Pancreas (tissue), 10 donors: ENCODE data around the gene GANC. TPM values are rescaled to one million over a fixed set of nuclear protein-coding genes. Genes with fewer than 3 reads are reported as not detected.

ENCODE experiments used
- ATAC-seq, 4 donors: fragments of 200-7000 bp; cut with Tn5 transposase; one replicate each; pipeline versions ENCODE4 v1.8.0 to v1.9.1; 2020; ENCODE audit warnings: mild to moderate bottlenecking in 4 of 4, moderate library complexity in 4 of 4
- DNase-seq, 6 donors: peaks; one replicate each; pipeline ENCODE4 v3.0.0-alpha.2; 2020
- FAIRE-seq: peaks from 2 replicates; lab custom pipeline; 2012; peaks lifted over from hg19 to GRCh38; lab: Jason Lieb, UNC
- H3K27ac ChIP-seq, 4 donors: fragments of 200-600 bp; sonication (generic); 1 replicate in 3 of 4; 2 replicates in 1 of 4; pipeline versions ENCODE4 v1.5.0 to v1.8.0; 2020
- H3K27me3 ChIP-seq, 4 donors: fragments of 200-600 bp; one replicate each; pipeline ENCODE4 v1.8.0; 2021
- H3K36me3 ChIP-seq, 3 donors: fragments of 200-600 bp; sonication (generic) in 1 of 3; one replicate each; pipeline versions ENCODE4 v1.5.0 to v1.8.0; 2020 to 2021
- H3K4me1 ChIP-seq, 3 donors: fragments of 200-600 bp; one replicate each; pipeline ENCODE4 v1.8.0; 2021
- H3K4me3 ChIP-seq, 4 donors: fragments of 200-600 bp; sonication (generic) in 2 of 4; one replicate each; pipeline versions ENCODE4 v1.5.0 to v1.8.0; 2020 to 2021
- H3K9me3 ChIP-seq, 4 donors: fragments of 200-600 bp; one replicate each; pipeline ENCODE4 v1.8.0; 2021
- WGBS, 2 donors: extraction: QIAGEN DNeasy Blood & Tissue Kit; methylation state at CpG; one replicate each; pipeline ENCODE4 v1.1.7; 2013; 5-methylcytosine and 5-hydroxymethylcytosine counted together
- intact Hi-C, 3 donors: fragments of 100-400 bp; cut with DNase I; formaldehyde crosslinking; loops; one replicate each; pipeline versions ENCODE4 v1.11.1 to v1.14.2; 2022
- polyA plus RNA-seq, 2 donors: library from polyadenylated mRNA; stranded (reverse); fragments of 200-250 nt; gene quantifications; one replicate each; pipeline ENCODE4 v1.2.3, GENCODE V29; 2013
- total RNA-seq, 6 donors: library from RNA; stranded (reverse); fragmentation: NEBNext Ultra II Directional in 4 of 6; extraction: Animal tissue kit (Norgen Biotek cat#: 25700) in 4 of 6; gene quantifications; one replicate each; pipeline versions ENCODE4 v1.2.1 to v1.2.4, GENCODE V29; 2021 to 2023
- TF ChIP-seq, protein P1 (sequence below), 4 donors: fragments of 200-600 bp; sonication (generic) in 3 of 4; IDR thresholded peaks; one replicate each; pipeline versions ENCODE4 v1.5.0 to v1.8.0; 2021; ENCODE audit warnings: antibody characterized with exemption in 4 of 4
- donor health status: healthy with polysubstance abuse.
- donor health status: DM: no; HTN: no; CAD: no; lungs with moderate emphysema.
- donor health status: DM: no; HTN: no; CAD: no.
- donor health status: control.
- donor health status: control.
- donor health status: Bipolar disorder and iron deficiency.
- donor health status: DM: yes; HTN: yes; CAD: no.
- donor health status: DM: no; HTN: no; CAD: no.
- donor health status: DM: no; HTN: no; CAD: no.
- donor health status: DM: yes; HTN: yes; CAD: no.

GANC gene
- total and polyA plus RNA-seq, 8 donors: 6.9 to 21.1 (median 10.1) TPM

DNA sequence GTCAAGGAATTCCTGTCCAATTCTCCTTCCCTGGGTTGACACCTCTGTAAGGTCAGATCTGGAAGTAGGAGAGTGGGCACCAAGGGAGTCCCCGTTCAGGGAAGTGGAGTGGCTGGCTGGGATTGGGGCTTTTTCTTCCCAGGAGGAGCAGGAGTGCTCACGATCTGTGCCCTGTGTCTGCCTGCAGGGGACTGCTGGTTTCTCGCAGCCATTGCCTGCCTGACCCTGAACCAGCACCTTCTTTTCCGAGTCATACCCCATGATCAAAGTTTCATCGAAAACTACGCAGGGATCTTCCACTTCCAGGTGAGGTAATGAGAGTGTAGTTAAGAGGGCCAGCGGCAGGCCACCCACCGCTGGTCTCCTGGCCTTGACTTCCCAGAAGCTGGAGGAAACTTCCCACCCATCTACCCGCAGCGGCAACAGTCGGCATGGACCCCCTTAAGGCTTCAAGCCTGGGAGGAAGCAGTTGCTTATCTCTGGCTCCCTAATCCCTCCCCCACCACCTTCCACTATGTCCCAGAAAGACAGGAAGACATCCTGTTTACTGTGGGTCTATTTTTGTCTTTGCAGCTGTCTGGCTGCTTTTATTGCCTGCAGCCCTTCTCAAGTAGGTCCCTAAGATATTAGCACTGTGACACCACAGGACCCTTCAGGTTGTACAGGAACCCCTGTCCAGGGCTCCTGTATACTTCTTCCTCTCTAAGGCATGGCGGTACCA lies 113.1 kb downstream of the GANC start:
- H3K4me3 ChIP-seq: no peak overlapping the region
- no peaks in the 10 kb centered on the region for H3K4me1 ChIP-seq
- TF ChIP-seq, protein P1, sequence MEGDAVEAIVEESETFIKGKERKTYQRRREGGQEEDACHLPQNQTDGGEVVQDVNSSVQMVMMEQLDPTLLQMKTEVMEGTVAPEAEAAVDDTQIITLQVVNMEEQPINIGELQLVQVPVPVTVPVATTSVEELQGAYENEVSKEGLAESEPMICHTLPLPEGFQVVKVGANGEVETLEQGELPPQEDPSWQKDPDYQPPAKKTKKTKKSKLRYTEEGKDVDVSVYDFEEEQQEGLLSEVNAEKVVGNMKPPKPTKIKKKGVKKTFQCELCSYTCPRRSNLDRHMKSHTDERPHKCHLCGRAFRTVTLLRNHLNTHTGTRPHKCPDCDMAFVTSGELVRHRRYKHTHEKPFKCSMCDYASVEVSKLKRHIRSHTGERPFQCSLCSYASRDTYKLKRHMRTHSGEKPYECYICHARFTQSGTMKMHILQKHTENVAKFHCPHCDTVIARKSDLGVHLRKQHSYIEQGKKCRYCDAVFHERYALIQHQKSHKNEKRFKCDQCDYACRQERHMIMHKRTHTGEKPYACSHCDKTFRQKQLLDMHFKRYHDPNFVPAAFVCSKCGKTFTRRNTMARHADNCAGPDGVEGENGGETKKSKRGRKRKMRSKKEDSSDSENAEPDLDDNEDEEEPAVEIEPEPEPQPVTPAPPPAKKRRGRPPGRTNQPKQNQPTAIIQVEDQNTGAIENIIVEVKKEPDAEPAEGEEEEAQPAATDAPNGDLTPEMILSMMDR (IDR thresholded peaks at IDR 0.05): no peak
- no peak for ATAC-seq
- H3K36me3 ChIP-seq: no peaks in the 10 kb centered on the region
- no peaks in the 10 kb centered on the region for H3K27me3 ChIP-seq
- intact Hi-C loops: no loop called here
- no peak overlapping the region for H3K27ac ChIP-seq
- DNase-seq: no peak
- WGBS, 2 donors: 82 to 86% methylated on average over 12 of the region's 12 CpGs
- no peak for FAIRE-seq
- no peaks in the 10 kb centered on the region for H3K9me3 ChIP-seq

DNA sequence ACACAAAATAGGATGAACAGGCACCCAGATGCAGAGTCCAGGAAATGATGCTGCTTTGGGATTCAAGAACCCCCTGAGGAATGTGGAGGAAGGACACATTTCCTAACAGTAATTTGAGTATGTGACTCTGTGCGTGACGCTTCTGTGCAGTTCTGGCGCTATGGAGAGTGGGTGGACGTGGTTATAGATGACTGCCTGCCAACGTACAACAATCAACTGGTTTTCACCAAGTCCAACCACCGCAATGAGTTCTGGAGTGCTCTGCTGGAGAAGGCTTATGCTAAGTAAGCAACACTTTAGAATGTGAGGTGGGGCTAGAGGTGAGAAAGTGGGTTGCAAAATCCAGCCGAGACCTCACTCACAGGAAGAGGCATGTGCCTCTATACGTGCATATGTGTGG lies 114.6 kb downstream of the GANC start:
- no peaks in the 10 kb centered on the region for H3K27me3 ChIP-seq
- FAIRE-seq: no peak
- H3K4me1 ChIP-seq: no peaks in the 10 kb centered on the region
- H3K27ac ChIP-seq: no peak overlapping the region
- no peaks in the 10 kb centered on the region for H3K9me3 ChIP-seq
- WGBS, 2 donors: 85 to 93% methylated on average over 8 of the region's 8 CpGs
- ATAC-seq: no peak
- H3K36me3 ChIP-seq: no peaks in the 10 kb centered on the region
- TF ChIP-seq, protein P1 (IDR thresholded peaks at IDR 0.05): no peak
- intact Hi-C loops: no loop called here
- no peak for DNase-seq
- no peak overlapping the region for H3K4me3 ChIP-seq

DNA sequence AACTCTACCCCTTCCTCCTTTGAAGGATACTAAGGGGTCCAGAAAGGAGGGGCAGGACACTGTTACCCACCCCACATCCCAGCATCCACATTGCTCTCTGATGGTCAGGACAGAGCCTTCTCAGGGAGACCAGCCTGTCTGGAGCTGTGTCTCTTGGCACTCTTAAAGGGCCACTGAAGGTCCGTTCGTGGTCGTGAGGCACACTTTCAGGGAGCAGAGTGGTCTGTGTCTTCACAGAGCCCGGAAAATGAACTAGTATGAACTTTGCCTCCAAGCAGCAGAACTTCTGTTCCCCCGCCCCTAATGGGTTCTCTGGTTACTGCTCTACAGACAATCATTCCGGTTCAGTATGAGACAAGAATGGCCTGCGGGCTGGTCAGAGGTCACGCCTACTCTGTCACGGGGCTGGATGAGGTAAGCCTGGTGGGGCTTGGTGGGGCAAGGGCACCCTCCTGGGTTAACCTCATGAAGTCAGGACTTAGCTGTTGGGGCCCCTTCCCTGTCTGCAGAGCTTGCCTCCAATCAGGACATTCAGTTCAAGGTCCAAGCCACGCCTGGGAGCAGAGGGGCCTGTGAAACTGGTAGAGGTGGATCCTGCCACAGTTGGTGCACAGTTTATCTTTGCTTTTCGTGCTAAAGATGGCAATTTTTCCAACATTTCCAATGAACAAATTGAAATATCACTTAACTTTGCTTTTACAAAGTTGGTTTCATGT lies 119.5 kb downstream of the GANC start:
- ATAC-seq (no peak), DNase-seq (no peak)

DNA sequence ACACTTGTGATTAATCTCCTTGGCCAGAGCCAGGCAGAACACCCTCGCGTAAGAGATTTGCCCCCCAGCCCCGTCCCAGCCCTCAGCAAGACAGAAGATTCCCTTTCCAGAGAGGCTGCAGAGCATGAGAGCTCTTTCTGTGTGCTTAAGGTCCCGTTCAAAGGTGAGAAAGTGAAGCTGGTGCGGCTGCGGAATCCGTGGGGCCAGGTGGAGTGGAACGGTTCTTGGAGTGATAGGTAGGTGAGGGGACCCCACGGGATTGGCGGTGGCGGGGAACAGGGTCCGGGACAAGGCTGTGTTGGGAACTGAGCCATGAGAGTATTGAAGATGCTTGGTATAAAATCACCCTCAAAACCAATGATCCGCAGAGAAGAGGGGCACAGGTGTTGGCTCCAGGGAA lies 121.1 kb downstream of the GANC start:
- WGBS, 2 donors: 84 to 86% methylated on average over 13 of the region's 13 CpGs

More for the DNA sequence above, 119.5 kb downstream of the GANC start:
- no peak for FAIRE-seq
- Histone ChIP-seq H3K36me3 (no peaks in the 10 kb centered on the region), H3K27me3 (no peaks in the 10 kb centered on the region), H3K4me1 (no peaks in the 10 kb centered on the region), H3K27ac (no peak overlapping the region), H3K9me3 (no peaks in the 10 kb centered on the region), H3K4me3 (no peak overlapping the region)
- TF ChIP-seq, protein P1 (IDR thresholded peaks at IDR 0.05): no peak
- WGBS, 2 donors: 79 to 82% methylated on average over 11 of the region's 11 CpGs
- intact Hi-C loops: no loop called here

More for the DNA sequence above, 121.1 kb downstream of the GANC start:
- intact Hi-C loops: no loop called here
- Histone ChIP-seq H3K9me3 (no peaks in the 10 kb centered on the region), H3K27ac (no peak overlapping the region), H3K36me3 (no peaks in the 10 kb centered on the region), H3K4me1 (no peaks in the 10 kb centered on the region), H3K27me3 (no peaks in the 10 kb centered on the region), H3K4me3 (no peak overlapping the region)
- no peak for FAIRE-seq
- TF ChIP-seq, protein P1 (IDR thresholded peaks at IDR 0.05): no peak
- DNase-seq: no peak
- ATAC-seq: no peak
